NCI-H1436 (cell line): ENCODE data around the gene RILP.
A peak's percentile ranks its signal among the peaks of the same experiment; 100 is the strongest.

Experiments used
- DNase-seq: peaks from one replicate; lab custom pipeline; 2025; lab: John Stamatoyannopoulos, UW

The RILP gene

DNA sequence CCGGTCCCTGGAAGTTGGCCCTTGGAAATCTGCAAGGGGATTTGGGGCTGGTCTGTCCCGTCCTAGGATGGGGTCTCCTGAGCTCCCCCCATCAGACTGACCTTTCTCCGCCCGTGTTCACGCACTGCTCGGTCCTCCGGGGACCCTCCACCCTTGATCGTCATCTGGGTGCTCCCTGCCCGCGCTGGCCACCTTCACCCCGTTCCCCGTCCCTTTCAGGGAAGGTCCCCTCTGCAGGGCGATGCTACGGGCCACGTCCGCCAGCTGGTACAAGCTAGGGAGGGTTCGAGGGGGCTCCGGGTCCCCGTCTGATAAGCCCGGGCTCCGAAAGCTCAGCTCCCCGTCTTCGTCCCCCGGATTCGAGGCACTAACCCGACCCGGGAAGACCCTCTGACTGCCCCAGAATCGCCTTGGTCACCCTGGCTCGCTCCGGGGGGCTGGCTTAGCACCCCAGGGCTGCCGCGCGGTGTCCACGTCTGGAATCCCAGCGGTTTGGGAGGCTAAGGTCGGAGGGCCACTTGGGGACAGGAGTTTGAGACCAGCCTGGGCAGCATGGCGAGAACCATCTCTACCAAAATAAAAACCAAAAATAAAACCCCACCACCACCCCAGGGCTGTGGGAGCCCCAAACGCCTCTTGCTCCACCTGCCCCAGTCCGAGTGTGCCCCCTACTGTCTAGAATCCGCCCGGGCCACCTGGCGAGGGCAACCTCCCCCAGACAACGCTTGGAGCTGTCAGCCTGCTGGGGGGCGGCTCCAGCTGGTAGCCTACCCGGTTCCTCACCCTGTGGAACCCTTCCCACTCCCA is 20.0 kb downstream of the RILP start:
- peak; percentile 56 for DNase-seq

DNA sequence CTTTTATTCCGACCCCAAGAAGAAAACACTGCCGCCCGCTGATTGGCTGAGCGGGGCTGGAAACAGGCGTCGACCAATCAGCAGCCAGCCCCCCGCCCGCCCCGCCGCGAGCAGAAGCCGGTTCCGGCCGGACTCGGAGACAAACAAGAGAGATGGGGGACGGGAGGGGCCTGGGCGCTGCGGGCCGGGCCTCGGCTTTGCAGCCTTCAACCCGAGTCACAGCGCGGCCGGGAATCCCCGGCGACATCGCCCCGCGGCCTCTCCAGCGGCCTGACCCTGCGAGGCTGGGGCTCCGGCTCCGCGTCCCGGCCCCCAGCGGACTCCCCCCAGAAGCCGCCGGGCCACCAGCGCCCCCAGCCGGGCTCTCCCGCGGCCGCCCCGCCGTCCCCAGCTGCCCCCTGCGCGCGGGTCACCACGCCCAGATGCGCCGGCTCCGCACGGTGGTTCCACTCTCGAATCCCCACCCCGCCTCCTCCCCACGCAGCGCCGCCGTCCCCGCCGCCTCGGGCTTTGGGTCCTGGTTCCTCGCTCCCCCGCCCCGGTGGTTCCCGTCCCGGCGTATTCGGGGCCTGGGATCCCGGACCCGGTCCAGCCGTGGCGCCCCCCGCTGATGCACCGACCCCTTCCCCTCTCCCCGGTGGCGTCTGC is 20.7 kb downstream of the RILP start:
- DNase-seq = peak; percentile 91

DNA sequence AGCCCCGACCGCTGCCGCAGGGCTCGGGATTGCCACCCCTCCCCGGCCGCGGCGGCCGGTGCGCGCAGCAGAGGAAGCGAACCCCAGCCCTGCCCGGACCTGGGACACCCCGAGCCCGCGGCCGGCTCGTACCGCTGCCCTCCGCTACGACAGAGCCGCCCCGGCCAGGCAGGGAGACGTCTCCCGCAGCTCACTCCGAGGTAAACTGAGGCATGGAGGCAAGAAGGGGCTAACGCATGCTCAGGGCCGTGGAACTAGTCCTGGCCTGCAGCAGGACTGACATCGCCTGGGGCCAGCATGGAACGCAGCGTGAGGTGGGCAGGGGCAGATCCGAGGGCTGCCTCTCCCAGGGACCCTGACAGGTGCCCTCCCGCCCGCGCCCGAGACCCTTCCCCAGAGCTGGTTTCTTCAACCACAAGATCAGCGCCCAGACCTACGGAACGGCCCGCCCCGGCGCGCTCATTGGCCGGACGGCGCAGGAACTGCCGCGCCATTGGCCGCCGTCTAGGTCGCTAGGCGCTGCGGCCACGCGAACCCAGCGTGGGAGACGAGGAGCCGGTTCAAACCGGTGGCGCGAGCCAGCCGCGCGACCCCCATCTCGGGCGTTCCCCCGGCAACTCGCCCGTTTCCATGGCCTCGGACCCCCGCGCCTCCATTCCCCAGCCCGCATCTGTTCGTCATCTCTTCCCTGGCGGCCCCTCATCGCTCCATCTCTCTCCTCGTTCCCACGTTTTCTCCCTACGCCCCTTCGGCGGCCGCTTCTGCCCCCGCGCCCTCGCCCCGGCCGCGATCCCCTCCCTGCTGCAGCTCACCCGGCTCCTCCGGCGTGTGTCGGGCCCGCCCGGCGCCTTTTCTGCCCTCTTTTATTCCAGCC is 21.4 kb downstream of the RILP start, which contains the start of gene SLC43A2:
Gene SLC43A2 (minus strand): TSS at position 853 of the 874 bp plus-strand sequence. CDS start 960 bp downstream, outside the sequence.
- peak; percentile 72 for DNase-seq

DNA sequence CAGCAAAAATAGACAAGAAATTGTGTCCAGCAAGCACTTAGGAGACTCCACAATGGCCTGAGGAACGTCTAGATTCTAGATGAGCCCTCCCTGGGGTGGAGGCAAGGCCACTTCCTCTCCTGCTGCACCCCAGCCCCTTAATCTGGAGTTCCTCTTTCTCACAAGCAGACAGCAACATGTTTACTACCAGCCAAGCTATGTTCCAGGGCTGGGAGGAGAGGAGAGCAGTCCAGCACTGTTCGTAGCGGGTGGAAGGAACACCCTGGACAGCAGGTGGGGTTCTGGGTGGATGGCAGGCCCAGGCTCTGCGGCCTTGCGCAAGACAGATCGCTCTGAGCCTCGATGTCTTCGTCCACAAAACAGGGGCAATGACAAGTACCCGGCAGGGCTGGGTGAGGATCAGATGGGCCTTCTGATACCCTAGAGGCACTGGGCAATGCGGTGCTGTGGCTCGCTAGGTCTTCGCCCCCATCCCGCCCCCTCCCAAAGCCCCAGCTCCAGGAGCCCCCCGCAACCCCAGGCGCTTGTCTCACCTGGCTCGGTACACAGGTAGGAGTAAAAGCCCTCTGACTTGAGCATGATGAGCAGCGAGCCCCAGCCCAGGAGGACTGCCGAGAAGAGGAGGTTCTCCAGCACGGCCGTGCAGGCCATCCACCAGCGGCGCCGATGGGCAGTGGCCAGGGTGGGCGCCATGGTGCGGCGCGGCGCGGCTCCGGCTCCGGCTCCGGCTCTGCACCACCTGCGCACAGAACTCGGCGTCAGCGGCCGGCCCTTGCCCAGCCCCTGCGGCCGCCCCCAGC is 22.3 kb downstream of the RILP start:
- DNase-seq = no peak

DNA sequence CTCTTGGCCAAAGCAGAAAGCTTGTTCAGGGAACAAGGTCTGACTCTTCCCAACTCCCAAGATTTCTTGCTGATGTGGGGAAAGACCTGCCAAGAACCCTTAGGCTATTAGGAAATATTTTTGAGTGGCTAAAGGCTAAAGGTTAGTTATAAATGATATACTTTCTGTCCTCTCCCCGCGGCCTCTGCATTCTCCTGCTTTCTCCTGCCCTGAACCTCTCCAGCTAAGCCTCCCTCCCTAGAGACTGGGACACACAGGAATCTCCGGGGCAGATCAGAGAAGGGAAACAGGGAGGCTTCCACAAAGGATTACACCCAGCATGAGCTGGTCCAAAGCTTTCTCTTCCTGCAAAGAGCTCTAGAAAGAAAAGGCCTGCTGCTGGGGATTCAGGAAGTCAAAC is 23.3 kb downstream of the RILP start:
- DNase-seq = no peak

DNA sequence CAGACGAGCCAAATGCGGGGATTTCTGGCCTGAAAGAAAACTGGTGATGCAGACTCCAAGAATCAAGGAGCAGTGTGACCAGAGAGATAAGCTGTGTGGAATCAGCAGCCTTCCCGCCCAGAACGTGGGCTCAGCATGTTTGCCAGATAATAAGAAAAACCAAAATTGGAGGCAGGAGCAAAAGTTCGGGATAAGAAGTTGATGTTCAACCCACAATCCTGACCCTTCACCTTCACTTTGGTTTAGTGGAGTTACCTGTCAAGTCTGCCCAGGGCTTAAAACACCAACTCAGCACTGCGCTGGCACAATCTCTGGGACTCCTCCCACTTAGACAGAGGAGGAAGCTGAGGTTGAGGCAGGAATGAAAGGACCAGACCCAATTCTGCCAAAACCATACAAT is 24.1 kb downstream of the RILP start:
- no peak for DNase-seq

DNA sequence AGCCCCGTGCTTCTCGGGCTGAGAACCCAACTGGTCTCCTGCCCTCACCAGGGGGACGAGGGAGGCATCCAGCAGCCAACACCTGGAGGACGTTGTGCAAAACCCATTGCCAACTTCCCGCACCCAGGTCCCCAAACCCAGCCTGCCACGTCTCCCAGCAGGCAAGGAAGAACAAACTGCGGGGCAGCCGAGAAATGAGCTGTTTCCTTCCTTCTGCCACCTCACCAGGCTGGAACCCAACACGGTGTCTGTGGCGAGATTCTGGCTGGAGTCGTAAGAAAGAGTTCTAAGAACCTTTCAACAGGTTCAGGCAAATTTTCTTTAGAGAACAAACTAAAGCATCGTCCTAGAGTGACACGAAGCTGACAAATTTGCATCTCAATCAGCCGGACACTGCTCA is 24.6 kb downstream of the RILP start:
- no peak for DNase-seq

DNA sequence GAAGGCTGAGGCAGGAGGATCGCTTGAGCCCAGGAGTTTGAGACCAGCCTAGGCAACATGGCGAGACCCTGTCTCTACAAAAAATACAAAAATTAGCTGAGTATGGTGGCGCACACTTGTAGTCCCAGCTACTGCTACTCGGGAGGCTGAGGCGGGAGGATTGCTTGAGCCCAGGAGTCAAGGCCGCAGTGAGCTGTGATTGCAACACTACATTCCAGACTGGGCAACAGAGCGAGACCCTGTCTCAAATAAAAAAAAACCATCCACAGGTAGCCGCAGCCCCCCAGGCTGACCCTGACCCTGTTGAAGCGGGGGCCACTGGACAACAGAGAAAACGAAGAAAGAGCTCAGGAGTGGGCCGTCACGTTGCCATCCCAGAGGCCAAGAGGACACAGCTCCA is 25.0 kb downstream of the RILP start:
- no peak for DNase-seq

DNA sequence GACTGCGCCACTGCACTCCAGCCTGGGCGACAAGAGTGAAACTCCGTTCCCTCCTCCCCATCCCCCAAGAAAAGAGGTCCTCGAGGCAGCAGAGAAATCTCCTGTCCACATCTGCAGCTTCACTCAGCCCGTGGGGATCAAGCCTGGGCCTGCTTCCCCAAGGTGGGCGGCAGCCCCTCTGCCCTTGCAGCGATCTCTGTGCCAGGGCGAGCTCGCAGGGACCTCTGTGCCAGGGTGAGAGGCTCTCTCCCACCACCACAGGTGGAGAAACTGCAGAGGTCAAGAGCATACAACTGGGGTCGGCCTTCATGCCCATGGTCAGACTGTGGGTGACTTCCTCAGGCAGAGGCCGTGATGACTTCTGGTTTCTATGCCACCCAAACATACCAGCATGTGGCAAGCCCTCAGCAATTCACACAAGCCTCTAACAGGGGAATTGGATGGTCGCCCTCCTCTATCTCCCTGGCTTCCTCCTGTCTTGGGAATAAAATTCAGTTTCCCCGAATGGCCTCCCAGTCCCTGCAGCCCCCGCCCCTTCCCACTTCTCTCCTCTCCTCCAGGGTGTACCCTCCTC is 26.5 kb downstream of the RILP start:
- DNase-seq = no peak

DNA sequence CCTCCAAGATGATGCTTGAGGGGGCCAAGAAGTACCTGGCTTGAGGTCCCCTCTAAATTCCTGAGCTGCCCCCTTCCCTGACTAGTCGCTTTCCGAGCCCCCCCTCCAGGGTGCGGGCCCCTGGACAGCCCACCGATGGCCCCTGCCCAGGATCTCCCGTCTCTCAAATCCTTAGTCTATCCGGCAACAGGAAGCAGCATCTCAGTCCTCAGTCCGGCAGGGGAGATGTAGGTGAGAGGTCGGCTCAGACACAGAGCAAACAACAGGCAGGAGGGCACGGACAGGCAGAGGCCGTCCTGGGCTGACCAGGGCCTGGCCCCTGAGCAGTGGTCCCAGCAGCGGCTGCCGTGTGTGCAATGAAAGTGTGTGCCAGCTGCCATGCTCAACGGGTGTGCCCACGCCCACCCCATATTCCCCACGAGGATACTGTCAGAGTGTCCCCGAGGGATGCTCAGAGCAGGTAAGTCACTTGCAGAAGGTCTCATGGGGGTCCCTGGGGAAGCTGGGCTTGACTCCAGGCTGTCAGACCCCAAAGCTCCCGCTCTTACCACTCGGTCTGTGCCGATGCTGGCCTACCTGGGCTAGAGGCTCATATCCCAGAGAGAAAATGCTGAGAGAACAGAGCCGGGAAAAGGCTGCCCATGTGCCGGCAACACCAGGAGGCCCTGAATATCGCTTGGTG is 28.3 kb downstream of the RILP start:
- peak; percentile 61 for DNase-seq

DNA sequence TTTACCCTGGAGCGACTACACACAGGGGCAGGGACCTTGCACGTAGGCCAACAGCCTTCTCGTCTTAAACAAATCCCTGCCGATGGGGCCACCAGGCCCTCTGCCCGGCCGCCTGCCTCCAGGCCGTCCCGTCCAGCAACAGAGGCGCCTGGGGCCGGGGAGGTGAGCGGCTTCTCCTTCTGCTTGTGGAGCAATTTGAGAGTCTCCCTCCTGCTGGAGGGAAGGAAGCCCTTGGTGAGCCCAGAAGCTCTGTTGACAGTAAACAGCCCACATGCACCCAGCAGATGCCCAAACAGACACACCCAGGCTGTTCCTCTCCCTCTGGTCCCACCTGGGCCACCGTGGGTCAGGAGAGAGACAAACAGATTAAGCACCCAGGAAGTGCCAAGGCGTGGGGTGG is 29.2 kb downstream of the RILP start:
- DNase-seq = no peak

DNA sequence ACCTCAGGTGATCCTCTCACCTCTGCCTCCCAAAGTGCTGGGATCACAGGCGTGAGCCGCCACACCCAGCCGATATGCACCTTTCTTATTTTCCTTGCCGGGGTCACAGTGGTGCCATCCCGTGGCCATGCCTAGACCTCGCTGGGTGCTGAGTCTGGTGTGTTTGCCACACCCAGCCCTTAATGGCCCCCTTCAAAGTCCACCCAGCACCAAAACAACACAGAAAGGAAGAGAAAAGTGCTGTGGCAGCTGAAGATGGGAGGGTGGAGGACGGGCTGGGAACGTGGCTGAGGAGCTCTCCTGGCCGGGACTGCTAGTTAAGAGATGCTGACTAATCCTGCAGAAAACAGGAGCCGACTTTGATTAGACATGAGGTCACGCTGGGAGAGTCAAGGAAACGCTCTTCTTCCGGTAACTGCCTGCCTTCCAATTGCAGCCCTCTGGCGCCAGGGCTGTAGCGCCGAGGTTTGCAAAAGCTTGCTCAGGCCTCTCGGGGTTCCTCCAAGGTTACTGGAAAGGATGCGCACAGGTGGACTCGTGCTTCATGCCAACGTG is 32.0 kb downstream of the RILP start:
- no peak for DNase-seq

DNA sequence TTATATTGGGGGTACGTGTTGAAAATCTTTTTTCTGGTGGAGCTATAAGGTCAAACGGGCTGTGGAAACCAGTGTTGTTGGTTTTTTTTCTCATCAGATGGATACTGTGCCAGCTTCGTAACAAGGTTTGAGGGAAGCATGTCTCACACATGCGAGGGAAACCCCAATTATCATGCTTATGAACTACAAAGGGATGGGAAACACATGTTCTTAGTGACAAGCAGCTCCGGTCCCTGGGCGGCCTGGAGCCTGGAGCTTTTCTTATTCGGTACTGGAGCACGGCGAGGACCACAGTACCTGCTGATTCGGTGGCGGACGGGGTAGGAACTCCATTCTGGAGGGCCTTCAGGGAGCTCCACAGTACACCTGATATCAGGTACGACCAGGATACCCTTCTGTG is 33.6 kb downstream of the RILP start:
- no peak for DNase-seq

DNA sequence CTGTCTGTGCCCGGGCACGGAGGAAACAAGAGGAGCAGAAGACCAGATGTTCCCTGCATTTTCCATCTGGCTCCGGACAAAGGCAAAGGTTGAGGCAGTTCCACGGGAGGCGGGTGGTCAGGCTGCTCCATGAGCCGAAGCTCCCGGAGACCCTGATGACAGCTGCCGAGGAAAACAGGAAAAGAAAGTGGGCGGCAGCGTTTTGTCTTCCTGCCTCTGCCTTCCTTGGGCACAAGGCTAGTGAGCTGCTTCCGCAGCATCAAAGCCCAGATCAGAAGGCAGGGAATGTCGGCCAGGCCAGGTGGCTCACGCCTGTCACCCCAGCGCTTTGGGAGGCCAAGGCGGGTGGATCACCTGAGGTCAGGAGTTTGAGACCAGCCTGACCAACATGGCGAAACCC is 37.3 kb downstream of the RILP start:
- DNase-seq = no peak

DNA sequence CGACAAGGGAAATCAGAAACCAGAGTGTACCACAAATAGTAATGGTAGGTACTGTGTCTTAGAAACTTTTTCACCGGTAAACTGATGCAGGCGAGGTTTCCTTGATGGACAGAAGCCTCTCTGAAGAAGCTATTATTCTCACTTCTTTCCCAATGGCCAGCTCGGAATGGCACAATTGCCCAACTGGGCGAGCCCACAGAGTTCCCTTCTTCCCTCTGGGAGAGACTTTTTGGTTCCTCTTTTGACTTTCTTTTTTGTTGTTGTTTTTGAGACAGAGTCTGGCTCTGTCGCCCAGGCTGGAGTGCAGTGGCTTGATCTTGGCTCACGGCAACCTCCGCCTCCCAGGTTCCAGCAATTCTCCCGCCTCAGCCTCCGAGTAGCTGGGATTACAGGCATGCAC is 38.0 kb downstream of the RILP start:
- DNase-seq = no peak

DNA sequence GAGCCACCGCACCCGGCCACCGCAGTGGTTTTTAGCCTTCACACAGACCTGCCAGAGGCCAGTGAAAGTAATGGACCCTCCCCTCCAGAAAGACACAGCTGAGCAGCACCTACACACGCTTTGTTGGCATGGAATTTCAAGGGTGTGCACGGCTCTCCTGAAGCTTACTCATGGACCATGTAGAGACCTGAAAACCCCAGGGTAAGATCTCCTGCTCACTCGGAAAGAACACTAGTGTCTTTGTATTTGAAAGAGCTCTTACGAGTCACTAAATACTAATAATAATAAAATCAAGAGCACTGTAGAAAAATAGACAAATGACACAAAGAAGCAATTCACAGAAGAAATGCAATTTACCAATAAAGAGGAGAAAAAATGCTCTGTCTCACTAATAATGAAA is 41.0 kb downstream of the RILP start:
- no peak for DNase-seq

DNA sequence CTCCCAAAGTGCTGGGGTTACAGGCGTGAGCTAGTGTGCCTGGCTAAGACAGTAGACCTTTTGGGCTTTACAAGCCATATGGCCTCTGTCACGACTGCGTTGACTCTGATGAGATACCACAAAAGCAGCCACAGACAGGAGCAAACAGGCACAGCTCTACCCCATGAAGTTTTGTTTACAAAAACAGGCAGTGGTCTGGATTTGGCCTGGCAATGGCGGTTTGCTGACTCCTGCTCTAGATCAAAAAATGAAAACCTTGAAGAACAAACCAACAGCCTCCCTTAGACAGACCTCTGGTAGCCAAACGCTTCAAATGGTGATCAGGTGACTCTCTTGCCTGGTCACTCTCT is 41.7 kb downstream of the RILP start:
- no peak for DNase-seq

DNA sequence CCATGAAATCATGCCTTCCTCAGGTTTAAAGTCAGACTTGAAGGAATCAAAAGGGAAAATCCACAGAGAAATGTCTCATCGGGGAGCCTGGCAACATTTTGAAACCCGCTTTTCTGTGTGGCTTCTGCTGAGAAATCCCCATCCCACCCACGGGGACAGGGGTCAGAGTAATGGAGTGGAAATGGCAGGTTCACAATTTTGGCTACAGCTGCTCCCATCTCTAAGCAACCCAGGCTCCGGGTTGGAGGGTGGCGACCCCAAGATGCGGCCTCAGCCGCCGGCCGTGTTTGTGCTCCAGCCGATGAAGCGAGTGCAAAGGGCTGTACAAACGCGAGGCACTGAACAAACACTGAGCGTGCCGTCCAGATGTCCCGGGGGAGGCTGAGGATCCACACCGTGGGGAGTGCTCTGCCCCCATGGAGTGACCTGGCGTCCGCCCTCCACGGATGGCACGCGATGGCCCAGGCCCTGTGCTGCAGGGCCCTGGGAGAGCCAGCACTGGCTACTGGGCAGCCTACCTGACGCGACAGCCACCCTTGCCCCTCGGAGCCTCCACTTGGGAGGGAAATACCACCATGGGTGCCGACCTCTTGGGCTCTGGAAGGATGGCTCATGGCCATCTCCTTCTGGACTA is 43.2 kb downstream of the RILP start:
- DNase-seq = no peak

DNA sequence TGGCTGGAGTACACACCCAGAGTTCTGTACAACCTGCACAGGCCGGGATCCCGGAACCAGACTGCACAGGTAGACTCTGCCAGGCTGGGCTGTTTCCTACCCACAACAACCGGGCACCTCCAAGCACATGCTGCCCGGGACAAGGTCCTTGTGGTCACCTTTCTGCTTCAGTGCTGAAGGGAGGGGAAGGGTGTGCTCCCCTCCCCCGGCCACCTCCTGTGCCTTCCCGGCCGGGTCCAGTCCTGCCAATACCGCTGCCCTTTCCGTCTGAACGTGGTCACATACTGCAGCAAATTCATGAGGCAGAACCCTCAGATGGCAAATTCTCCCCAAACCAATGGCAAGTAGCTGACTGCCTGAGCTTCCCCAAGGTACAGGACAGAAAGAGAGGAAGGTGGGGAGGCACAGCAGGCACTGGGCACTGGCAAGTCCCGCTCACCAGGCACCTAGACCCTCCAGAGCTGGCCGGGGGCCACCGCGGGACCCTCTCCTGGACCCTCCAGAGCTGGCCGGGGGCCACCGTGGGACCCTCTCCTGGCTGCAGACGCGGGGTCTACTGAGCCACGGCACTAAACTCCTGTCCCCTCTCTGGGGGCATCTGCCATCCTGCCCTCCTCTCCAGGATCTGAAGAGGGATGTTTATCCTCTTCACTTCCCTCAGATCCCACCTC is 43.9 kb downstream of the RILP start:
- no peak for DNase-seq
